SU-DHL-6 (cell line): ENCODE results near the gene GDAP1L1.
"Not testable (repeated sequence)": the region's sequence is repeated elsewhere in the genome, so short reads cannot be mapped to it uniquely, and the experiment has no call there.

Source experiments
- H2AFZ ChIP-seq: fragments of 200-600 bp; sonication (generic); 2 replicates; pipeline ENCODE4 v1.6.1; 2014; ENCODE audit warnings: low read depth, mild to moderate bottlenecking, moderate library complexity, mixed read lengths, antibody characterized with exemption, low read length; ENCODE audit not compliant: severe bottlenecking
- H3F3A ChIP-seq: fragments of 200-600 bp; shearing (Covaris generic); 2 replicates; pipeline ENCODE4 v1.6.0; 2016; ENCODE audit warnings: antibody characterized with exemption, mild to moderate bottlenecking; ENCODE audit not compliant: insufficient read depth
- H3K27ac ChIP-seq: fragments of 200-600 bp; sonication (generic); 2 replicates; pipeline ENCODE4 v1.5.1; 2016; ENCODE audit warnings: low read depth, mild to moderate bottlenecking, low read length, moderate library complexity, mixed read lengths
- H3K27me3 ChIP-seq: fragments of 200-600 bp; sonication (generic), shearing (Covaris generic); 2 replicates; pipeline ENCODE4 v1.6.0; 2014; ENCODE audit warnings: mild to moderate bottlenecking, low read length
- H3K36me3 ChIP-seq: fragments of 200-600 bp; sonication (generic); 2 replicates; pipeline ENCODE4 v1.6.1; 2014; ENCODE audit warnings: mild to moderate bottlenecking, low read length, mixed read lengths
- H3K4me2 ChIP-seq: fragments of 300-600, 200-600 bp; shearing (Covaris generic), sonication (generic); 2 replicates; pipeline ENCODE4 v1.6.0; 2014; ENCODE audit warnings: low read length, low read depth, mild to moderate bottlenecking; ENCODE audit not compliant: poor library complexity, severe bottlenecking
- H3K4me3 ChIP-seq: fragments of 200-600 bp; sonication (generic); 2 replicates; pipeline ENCODE4 v1.5.1; 2014; ENCODE audit warnings: antibody characterized with exemption, low read length, mild to moderate bottlenecking, mixed read lengths; ENCODE audit not compliant: insufficient read depth, poor library complexity, severe bottlenecking
- H3K79me2 ChIP-seq: fragments of 200-600 bp; sonication (generic); 2 replicates; pipeline ENCODE4 v1.6.1; 2014; ENCODE audit warnings: mild to moderate bottlenecking, low read length, moderate library complexity; ENCODE audit not compliant: insufficient read depth
- H3K9ac ChIP-seq: fragments of 200-600 bp; sonication (generic); 2 replicates; pipeline ENCODE4 v1.7.0; 2014; ENCODE audit warnings: mild to moderate bottlenecking, low read length
- H3K9me2 ChIP-seq: fragments of 200-600 bp; sonication (generic); replicated peaks from 2 replicates; pipeline ENCODE4 v1.6.1; 2014; ENCODE audit warnings: low read length; ENCODE audit not compliant: insufficient read depth
- H3K9me3 ChIP-seq: fragments of 200-600 bp; sonication (generic); 2 replicates; pipeline ENCODE4 v1.6.1; 2014; ENCODE audit warnings: low read length, mixed read lengths; ENCODE audit not compliant: insufficient read depth
- H4K20me1 ChIP-seq: fragments of 200-600 bp; sonication (generic); 2 replicates; pipeline ENCODE4 v1.6.1; 2014; ENCODE audit warnings: low read depth, mild to moderate bottlenecking, antibody characterized with exemption, low read length, moderate library complexity, mixed read lengths
- CTCF ChIP-seq: fragments of 200-600 bp; sonication (generic); IDR thresholded peaks from one replicate; pipeline ENCODE4 v1.5.1; 2017; ENCODE audit warnings: antibody characterized with exemption, mild to moderate bottlenecking, low read length, moderate library complexity; ENCODE audit not compliant: insufficient read depth, poor library complexity, severe bottlenecking
- EZH2phosphoT487 ChIP-seq: fragments of 200-600 bp; sonication (generic), shearing (Covaris generic); conservative IDR thresholded peaks from 2 replicates; pipeline ENCODE4 v1.6.1; 2018; ENCODE audit warnings: mild to moderate bottlenecking, antibody characterized with exemption, low read length, moderate library complexity, mixed read lengths

GDAP1L1 gene

GRCh38 chr20:44296011-44296410 lies 48.9 kb downstream of the GDAP1L1 start:
- Histone ChIP-seq H3K79me2 (no peaks in the 10 kb centered on the region), H2AFZ (no peak overlapping the region), H3K27ac (no peak overlapping the region), H3F3A (no peaks in the 10 kb centered on the region), H3K36me3 (no peaks in the 10 kb centered on the region), H3K4me3 (no peak overlapping the region), H3K9ac (no peak overlapping the region), H3K4me2 (no peak overlapping the region), H3K9me2 (no peaks in the 10 kb centered on the region), H4K20me1 (no peaks in the 10 kb centered on the region), H3K9me3 (no peaks in the 10 kb centered on the region), H3K27me3 (no peaks in the 10 kb centered on the region)
- no peak for TF ChIP-seq EZH2phosphoT487
- no peak for TF ChIP-seq CTCF

- no peak overlapping the region for H3K27ac ChIP-seq
- no peak overlapping the region for H3K9ac ChIP-seq
- H3K79me2 ChIP-seq = no peaks in the 10 kb centered on the region
- TF ChIP-seq EZH2phosphoT487 = no peak
- TF ChIP-seq CTCF = no peak
- H3K36me3 ChIP-seq = no peaks in the 10 kb centered on the region
- H2AFZ ChIP-seq = no peak overlapping the region
- no peak overlapping the region for H3K4me3 ChIP-seq
- H3K9me3 ChIP-seq = no peaks in the 10 kb centered on the region
- no peaks in the 10 kb centered on the region for H3F3A ChIP-seq
- H4K20me1 ChIP-seq = no peaks in the 10 kb centered on the region
- no peaks in the 10 kb centered on the region for H3K27me3 ChIP-seq
- H3K9me2 ChIP-seq = no peaks in the 10 kb centered on the region
- no peak overlapping the region for H3K4me2 ChIP-seq
These were observed 50.6 kb downstream of the GDAP1L1 start for GRCh38 chr20:44297721-44298120.

GRCh38 chr20:44299011-44299535 lies 52.0 kb downstream of the GDAP1L1 start:
- not testable (repeated sequence) for H3F3A ChIP-seq, H3K4me2 ChIP-seq, H3K36me3 ChIP-seq, H3K27ac ChIP-seq, H4K20me1 ChIP-seq, H3K27me3 ChIP-seq, H3K4me3 ChIP-seq, H3K79me2 ChIP-seq, H3K9ac ChIP-seq, H3K9me3 ChIP-seq, H2AFZ ChIP-seq, H3K9me2 ChIP-seq

GRCh38 chr20:44301285-44301684 lies 54.2 kb downstream of the GDAP1L1 start:
- H3K27ac ChIP-seq = no peak overlapping the region
- H3K9ac ChIP-seq = no peak overlapping the region
- H3K27me3 ChIP-seq = no peaks in the 10 kb centered on the region
- no peaks in the 10 kb centered on the region for H3K9me3 ChIP-seq
- H3K9me2 ChIP-seq = no peaks in the 10 kb centered on the region
- H3K4me3 ChIP-seq = no peak overlapping the region
- no peak overlapping the region for H3K4me2 ChIP-seq
- TF ChIP-seq CTCF (no peak), EZH2phosphoT487 (no peak)
- H3K36me3 ChIP-seq = no peaks in the 10 kb centered on the region
- H2AFZ ChIP-seq = no peak overlapping the region
- no peaks in the 10 kb centered on the region for H3K79me2 ChIP-seq
- no peaks in the 10 kb centered on the region for H4K20me1 ChIP-seq
- H3F3A ChIP-seq = no peaks in the 10 kb centered on the region
